Hepatocyte (in vitro differentiated cells): ENCODE results near the gene FARP1. TPM values are rescaled to one million over a fixed set of nuclear protein-coding genes. Genes with fewer than 3 reads are reported as not detected.

Source experiments
- DNase-seq: peaks from one replicate; pipeline ENCODE4 v3.0.0-alpha.2; 2016; ENCODE audit warnings: low spot score
- H2AFZ ChIP-seq: fragments of 200-600 bp; sonication (generic); 2 replicates; pipeline ENCODE4 v1.6.0; 2016; ENCODE audit warnings: antibody characterized with exemption, mild to moderate bottlenecking
- H3K27ac ChIP-seq: fragments of 200-600 bp; sonication (generic); 2 replicates; pipeline ENCODE4 v1.5.1; 2016; ENCODE audit warnings: mild to moderate bottlenecking
- H3K27me3 ChIP-seq: fragments of 200-600 bp; sonication (generic); 2 replicates; pipeline ENCODE4 v1.6.1; 2016
- H3K36me3 ChIP-seq: fragments of 200-600 bp; sonication (generic); replicated peaks from 2 replicates; pipeline ENCODE4 v1.5.1; 2016; ENCODE audit warnings: low read depth; ENCODE audit not compliant: insufficient read depth
- H3K4me1 ChIP-seq: fragments of 200-600 bp; sonication (generic); 2 replicates; pipeline ENCODE4 v1.5.1; 2016; ENCODE audit warnings: mild to moderate bottlenecking, moderate library complexity; ENCODE audit not compliant: insufficient read depth
- H3K4me2 ChIP-seq: fragments of 200-600 bp; sonication (generic); 2 replicates; pipeline ENCODE4 v1.6.0; 2016
- H3K4me3 ChIP-seq: fragments of 200-600 bp; sonication (generic); 2 replicates; pipeline ENCODE4 v1.5.1; 2016; ENCODE audit warnings: mild to moderate bottlenecking
- H3K79me2 ChIP-seq: fragments of 200-600 bp; sonication (generic); 2 replicates; pipeline ENCODE4 v1.6.0; 2017; ENCODE audit warnings: mild to moderate bottlenecking
- H3K9me2 ChIP-seq: fragments of 200-600 bp; sonication (generic); replicated peaks from 2 replicates; pipeline ENCODE4 v1.6.0; 2017; ENCODE audit warnings: mild to moderate bottlenecking; ENCODE audit not compliant: insufficient read depth
- H3K9me3 ChIP-seq: fragments of 200-600 bp; sonication (generic); 2 replicates; pipeline ENCODE4 v1.5.1; 2016; ENCODE audit warnings: low read depth, mild to moderate bottlenecking
- H4K20me1 ChIP-seq: fragments of 200-600 bp; sonication (generic); 2 replicates; pipeline ENCODE4 v1.6.0; 2016; ENCODE audit warnings: mild to moderate bottlenecking; ENCODE audit not compliant: insufficient read depth, poor library complexity, severe bottlenecking
- CTCF ChIP-seq: fragments of 200-600 bp; sonication (generic); IDR thresholded peaks from 2 replicates; pipeline ENCODE4 v1.5.1; 2016; ENCODE audit warnings: antibody characterized with exemption, mild to moderate bottlenecking; ENCODE audit not compliant: poor library complexity
- EZH2 ChIP-seq: fragments of 200-600 bp; sonication (generic); IDR thresholded peaks from 2 replicates; pipeline ENCODE4 v1.6.1; 2016; ENCODE audit warnings: antibody characterized with exemption, mild to moderate bottlenecking, borderline replicate concordance
- EZH2phosphoT487 ChIP-seq: fragments of 200-600 bp; sonication (generic); IDR thresholded peaks from one replicate; pipeline ENCODE4 v1.6.1; 2018; ENCODE audit warnings: antibody characterized with exemption, mild to moderate bottlenecking, low read depth, moderate library complexity; ENCODE audit not compliant: unreplicated experiment, severe bottlenecking
- WGBS: methylation state at CpG from one replicate; pipeline ENCODE4 v1.1.6; 2016; ENCODE audit warnings: low lambda C conversion rate; ENCODE audit errors: missing lambda C conversion rate; 5-methylcytosine and 5-hydroxymethylcytosine counted together
- polyA plus RNA-seq: library from polyadenylated mRNA; unstranded; fragments of >200 nt; fragmentation: Nextera tagmentation; extraction: Ambion mirVana; gene quantifications from 2 replicates; pipeline ENCODE4 v1.2.1, GENCODE V29; 2016
- total RNA-seq: library from RNA; depleted of rRNA; stranded (reverse); fragments of >200 nt; gene quantifications from 2 replicates; pipeline ENCODE4 v1.2.3, GENCODE V29; 2014

FARP1 gene
- total and polyA plus RNA-seq, 2 experiments from 2014 or later, result 35.5 to 68.7 TPM

GRCh38 chr13:98339684-98340425, 197.0 kb downstream of the FARP1 start:
- no peaks in the 10 kb centered on the region for H3K9me2 ChIP-seq
- H3K27me3 ChIP-seq, result no peaks in the 10 kb centered on the region
- H3K79me2 ChIP-seq, result peaks cover 55% of the 10 kb centered on the region
- no peaks in the 10 kb centered on the region for H3K4me1 ChIP-seq
- H2AFZ ChIP-seq, result no peak overlapping the region
- TF ChIP-seq EZH2phosphoT487 (no peak), EZH2 (no peak), CTCF (no peak)
- 86% methylated on average over 8 of the region's 8 CpGs for WGBS
- no peak overlapping the region for H3K27ac ChIP-seq
- DNase-seq, result no peak
- no peaks in the 10 kb centered on the region for H3K36me3 ChIP-seq
- no peak overlapping the region for H3K4me3 ChIP-seq
- H3K4me2 ChIP-seq, result no peak overlapping the region
- no peaks in the 10 kb centered on the region for H3K9me3 ChIP-seq
- no peaks in the 10 kb centered on the region for H4K20me1 ChIP-seq

DNA sequence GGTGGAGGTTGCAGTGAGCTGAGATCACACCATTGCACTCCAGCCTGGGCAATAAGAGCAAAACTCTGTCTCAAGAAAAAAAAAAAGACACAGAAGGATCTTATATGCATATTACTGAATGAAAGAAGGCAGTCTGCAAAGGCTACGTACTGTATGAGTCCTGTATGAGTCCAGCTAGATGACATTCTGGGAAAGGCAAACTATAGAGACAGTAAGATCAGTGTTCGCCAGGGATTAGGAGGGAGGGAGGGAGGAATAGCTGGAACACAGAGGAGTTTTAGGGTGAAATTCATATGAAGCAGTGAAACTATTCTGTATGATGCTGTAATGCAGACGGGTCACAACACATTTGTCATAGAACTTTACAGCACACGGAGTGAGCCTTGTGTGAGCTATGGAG, 200.1 kb downstream of the FARP1 start:
- H3K4me1 ChIP-seq, result no peaks in the 10 kb centered on the region
- H3K9me3 ChIP-seq, result no peaks in the 10 kb centered on the region
- H2AFZ ChIP-seq, result no peak overlapping the region
- H4K20me1 ChIP-seq, result no peaks in the 10 kb centered on the region
- H3K79me2 ChIP-seq, result peaks cover 47% of the 10 kb centered on the region
- TF ChIP-seq EZH2phosphoT487 (no peak), CTCF (no peak), EZH2 (no peak)
- no peak overlapping the region for H3K4me3 ChIP-seq
- WGBS, result 94% methylated on average over 4 of the region's 4 CpGs
- H3K27me3 ChIP-seq, result no peaks in the 10 kb centered on the region
- no peaks in the 10 kb centered on the region for H3K9me2 ChIP-seq
- no peak overlapping the region for H3K4me2 ChIP-seq
- no peak overlapping the region for H3K27ac ChIP-seq
- no peak for DNase-seq
- no peaks in the 10 kb centered on the region for H3K36me3 ChIP-seq

- H3K9me2 ChIP-seq, result no peaks in the 10 kb centered on the region
- no peak for DNase-seq
- H3K4me2 ChIP-seq, result no peak overlapping the region
- H3K4me3 ChIP-seq, result no peak overlapping the region
- no peak for TF ChIP-seq EZH2
- no peak for TF ChIP-seq CTCF
- TF ChIP-seq EZH2phosphoT487, result no peak
- H3K4me1 ChIP-seq, result no peaks in the 10 kb centered on the region
- no peaks in the 10 kb centered on the region for H3K36me3 ChIP-seq
- no peaks in the 10 kb centered on the region for H4K20me1 ChIP-seq
- H2AFZ ChIP-seq, result no peak overlapping the region
- no peak overlapping the region for H3K27ac ChIP-seq
- H3K9me3 ChIP-seq, result no peaks in the 10 kb centered on the region
- H3K79me2 ChIP-seq, result peaks cover 47% of the 10 kb centered on the region
- 81% methylated on average over 10 of the region's 10 CpGs for WGBS
- no peaks in the 10 kb centered on the region for H3K27me3 ChIP-seq
Observed at GRCh38 chr13:98343461-98343860, 200.6 kb downstream of the FARP1 start.
